Bronchial epithelial cell (primary cell): ENCODE results near the gene IGF1. TPM values are rescaled to one million over a fixed set of nuclear protein-coding genes. Genes with fewer than 3 reads are reported as not detected.

Experiments
- DNase-seq: peaks from one replicate; pipeline ENCODE4 v3.0.0-alpha.2; 2010; ENCODE audit warnings: low read depth
- FAIRE-seq: peaks from 2 replicates; lab custom pipeline; 2011; peaks lifted over from hg19 to GRCh38; lab: Jason Lieb, UNC
- H3K27me3 ChIP-seq: 2 replicates; pipeline ENCODE4 v1.5.1; 2011; ENCODE audit warnings: low read length; ENCODE audit not compliant: control insufficient read depth, insufficient read depth
- H3K36me3 ChIP-seq: 2 replicates; pipeline ENCODE4 v1.5.1; 2011; ENCODE audit warnings: low read length; ENCODE audit not compliant: control insufficient read depth, insufficient read depth
- H3K4me3 ChIP-seq: 2 replicates; pipeline ENCODE4 v1.5.1; 2011; ENCODE audit warnings: mild to moderate bottlenecking, low read depth, low read length, control low read depth
- CTCF ChIP-seq: IDR thresholded peaks from 2 replicates; pipeline ENCODE4 v1.5.1; 2011; ENCODE audit warnings: mild to moderate bottlenecking, moderate library complexity, low read length, control low read depth, inconsistent platforms; ENCODE audit not compliant: insufficient read depth, severe bottlenecking
- total RNA-seq: library from RNA; depleted of rRNA; stranded (reverse); fragments of >200 nt; gene quantifications from 2 replicates; pipeline ENCODE4 v1.2.1, GENCODE V29; 2014

The IGF1 gene
- total RNA-seq, 1 donor from 2014 or later = 0.26 TPM

GRCh38 chr12:102437511-102437910, 42.9 kb downstream of the IGF1 start:
- no peaks in the 10 kb centered on the region for H3K36me3 ChIP-seq
- no peak for DNase-seq
- no peaks in the 10 kb centered on the region for H3K27me3 ChIP-seq
- FAIRE-seq = no peak
- no peak for TF ChIP-seq CTCF
- no peak overlapping the region for H3K4me3 ChIP-seq

- H3K27me3 ChIP-seq = no peaks in the 10 kb centered on the region
- H3K4me3 ChIP-seq = no peak overlapping the region
- no peaks in the 10 kb centered on the region for H3K36me3 ChIP-seq
- DNase-seq (no peak), FAIRE-seq (no peak)
- no peak for TF ChIP-seq CTCF
Measured at GRCh38 chr12:102436867-102437266, 43.5 kb downstream of the IGF1 start.

- no peak for FAIRE-seq
- no peaks in the 10 kb centered on the region for H3K36me3 ChIP-seq
- no peak overlapping the region for H3K4me3 ChIP-seq
- no peaks in the 10 kb centered on the region for H3K27me3 ChIP-seq
- TF ChIP-seq CTCF = no peak
- DNase-seq = no peak
Measured at GRCh38 chr12:102435827-102436436, 44.4 kb downstream of the IGF1 start.

GRCh38 chr12:102433304-102433703, 47.1 kb downstream of the IGF1 start:
- no peak for FAIRE-seq
- no peak overlapping the region for H3K4me3 ChIP-seq
- no peaks in the 10 kb centered on the region for H3K36me3 ChIP-seq
- H3K27me3 ChIP-seq = no peaks in the 10 kb centered on the region
- no peak for DNase-seq
- no peak for TF ChIP-seq CTCF

GRCh38 chr12:102430661-102431060, 49.7 kb downstream of the IGF1 start:
- TF ChIP-seq CTCF = no peak

More at GRCh38 chr12:102430661-102431060, 49.7 kb downstream of the IGF1 start:
- no peak for DNase-seq
- no peaks in the 10 kb centered on the region for H3K36me3 ChIP-seq
- no peak for FAIRE-seq
- no peak overlapping the region for H3K4me3 ChIP-seq
- H3K27me3 ChIP-seq = no peaks in the 10 kb centered on the region
